Measurements from ENCODE around the gene CNTF. TPM values are rescaled to one million over a fixed set of nuclear protein-coding genes. Genes with fewer than 3 reads are reported as not detected.

Gene CNTF
- total RNA-seq, 2 experiments from 2014 or later: 1.3 to 1.6 TPM

- Mint-ChIP-seq H3K4me3 (no peak overlapping the region), H3K36me3 (peaks cover 16% of the 10 kb centered on the region), H3K4me1 (ENCODE audit: low read depth) (peaks cover 7% of the 10 kb centered on the region), H3K27ac (no peak overlapping the region), H3K27me3 (no peaks in the 10 kb centered on the region), H3K9me3 (no peaks in the 10 kb centered on the region)
- ChIA-PET POLR2A (no interaction called here), CTCF (interaction anchor here (0.8 to 6.0 kb wide), 15 partner anchors 9 to 161 kb away, joined by 3 to 81 read pairs (median 6); partner anchors contain the start of gene LPXN)
- intact Hi-C loops (cut with micrococcal nuclease): no loop called here
- no peak for DNase-seq
Measured at GRCh38 chr11:58628446-58628845, 6.0 kb downstream of the CNTF start.

- peak; percentile 24 for DNase-seq
- POLR2A ChIA-PET: interaction anchor here (1.6 kb wide), 1 partner anchor 52 kb away, joined by 4 read pairs; no protein-coding TSS in a partner anchor
Measured at GRCh38 chr11:58629857-58630256, 7.4 kb downstream of the CNTF start.

GRCh38 chr11:58631378-58631777 is 8.9 kb downstream of the CNTF start:
- ChIA-PET CTCF (interaction anchor here (6.0 kb wide), 1 partner anchor 64 kb away, joined by 81 read pairs; no protein-coding TSS in a partner anchor), POLR2A (no interaction called here)
- intact Hi-C loops (cut with micrococcal nuclease): no loop called here
- no peak overlapping the region for H3K27ac Mint-ChIP-seq
- DNase-seq: no peak
- H3K9me3 Mint-ChIP-seq: no peaks in the 10 kb centered on the region
- no peak overlapping the region for H3K4me3 Mint-ChIP-seq
- H3K27me3 Mint-ChIP-seq: no peaks in the 10 kb centered on the region
- H3K36me3 Mint-ChIP-seq: peaks cover 3% of the 10 kb centered on the region
- peaks cover 7% of the 10 kb centered on the region for H3K4me1 Mint-ChIP-seq (ENCODE audit: low read depth)

More at GRCh38 chr11:58629857-58630256, 7.4 kb downstream of the CNTF start:
- H3K4me3 Mint-ChIP-seq: no peak overlapping the region
- intact Hi-C loops (cut with micrococcal nuclease): loop anchor here (1.0 kb wide), 1 partner anchor 53 kb away; no protein-coding TSS in a partner anchor
- peaks cover 7% of the 10 kb centered on the region for H3K4me1 Mint-ChIP-seq (ENCODE audit: low read depth)
- H3K27ac Mint-ChIP-seq: no peak overlapping the region
- no peaks in the 10 kb centered on the region for H3K9me3 Mint-ChIP-seq
- no peaks in the 10 kb centered on the region for H3K27me3 Mint-ChIP-seq
- peaks cover 6% of the 10 kb centered on the region for H3K36me3 Mint-ChIP-seq
- CTCF ChIA-PET: interaction anchor here (0.6 to 6.0 kb wide), 26 partner anchors 8 to 529 kb away, joined by 3 to 81 read pairs (median 4); partner anchors contain the start of gene LPXN

- no peak for DNase-seq
- Mint-ChIP-seq H3K9me3 (no peaks in the 10 kb centered on the region), H3K4me3 (no peak overlapping the region), H3K4me1 (ENCODE audit: low read depth) (peaks cover 5% of the 10 kb centered on the region), H3K36me3 (no peaks in the 10 kb centered on the region), H3K27me3 (no peaks in the 10 kb centered on the region), H3K27ac (no peak overlapping the region)
- intact Hi-C loops (cut with micrococcal nuclease): no loop called here
- POLR2A ChIA-PET: no interaction called here
- CTCF ChIA-PET: interaction anchor here (1.1 to 1.3 kb wide), 2 partner anchors 14 to 65 kb away, joined by 3 to 6 read pairs; no protein-coding TSS in a partner anchor
Measured at GRCh38 chr11:58632510-58632909, 10.0 kb downstream of the CNTF start.

- intact Hi-C loops (cut with micrococcal nuclease): no loop called here
- Mint-ChIP-seq H3K27ac (no peak overlapping the region), H3K4me3 (no peak overlapping the region), H3K27me3 (no peaks in the 10 kb centered on the region), H3K9me3 (no peaks in the 10 kb centered on the region), H3K36me3 (no peaks in the 10 kb centered on the region), H3K4me1 (ENCODE audit: low read depth) (peaks cover 18% of the 10 kb centered on the region)
- ChIA-PET POLR2A (no interaction called here), CTCF (interaction anchor here (0.6 to 1.7 kb wide), 4 partner anchors 9 to 499 kb away, joined by 3 to 4 read pairs (median 3); no protein-coding TSS in a partner anchor)
- no peak for DNase-seq
Measured at GRCh38 chr11:58636587-58636986, 14.1 kb downstream of the CNTF start.

- Mint-ChIP-seq H3K27me3 (no peaks in the 10 kb centered on the region), H3K4me3 (no peak overlapping the region), H3K9me3 (no peaks in the 10 kb centered on the region), H3K27ac (no peak overlapping the region), H3K4me1 (ENCODE audit: low read depth) (peaks cover 18% of the 10 kb centered on the region), H3K36me3 (no peaks in the 10 kb centered on the region)
- no peak for DNase-seq
- POLR2A ChIA-PET: no interaction called here
- CTCF ChIA-PET: interaction anchor here (1.0 to 1.7 kb wide), 4 partner anchors 8 to 498 kb away, joined by 3 to 4 read pairs (median 3); no protein-coding TSS in a partner anchor
- intact Hi-C loops (cut with micrococcal nuclease): no loop called here
Measured at GRCh38 chr11:58637371-58637770, 14.9 kb downstream of the CNTF start.

- no peak overlapping the region for H3K27ac Mint-ChIP-seq
- CTCF ChIA-PET: interaction anchor here (1.2 to 1.8 kb wide), 3 partner anchors 9 to 16 kb away, joined by 4 to 8 read pairs (median 6); no protein-coding TSS in a partner anchor
- no peaks in the 10 kb centered on the region for H3K36me3 Mint-ChIP-seq
- DNase-seq: no peak
- H3K4me3 Mint-ChIP-seq: no peak overlapping the region
- intact Hi-C loops (cut with micrococcal nuclease): no loop called here
- H3K27me3 Mint-ChIP-seq: no peaks in the 10 kb centered on the region
- H3K4me1 Mint-ChIP-seq (ENCODE audit: low read depth): peaks cover 18% of the 10 kb centered on the region
- H3K9me3 Mint-ChIP-seq: no peaks in the 10 kb centered on the region
- POLR2A ChIA-PET: no interaction called here
Measured at GRCh38 chr11:58639103-58639502, 16.6 kb downstream of the CNTF start.

- intact Hi-C loops (cut with micrococcal nuclease): no loop called here
- Mint-ChIP-seq H3K4me3 (no peak overlapping the region), H3K27ac (no peak overlapping the region), H3K4me1 (ENCODE audit: low read depth) (peaks cover 18% of the 10 kb centered on the region), H3K27me3 (no peaks in the 10 kb centered on the region), H3K36me3 (no peaks in the 10 kb centered on the region), H3K9me3 (no peaks in the 10 kb centered on the region)
- ChIA-PET POLR2A (no interaction called here), CTCF (interaction anchor here (1.2 to 1.8 kb wide), 3 partner anchors 10 to 15 kb away, joined by 4 to 8 read pairs (median 6); no protein-coding TSS in a partner anchor)
- DNase-seq: no peak
Measured at GRCh38 chr11:58639669-58640068, 17.2 kb downstream of the CNTF start.

GRCh38 chr11:58640386-58641023 is 18.0 kb downstream of the CNTF start:
- no peak overlapping the region for H3K4me3 Mint-ChIP-seq
- no peak for DNase-seq
- H3K27me3 Mint-ChIP-seq: no peaks in the 10 kb centered on the region
- intact Hi-C loops (cut with micrococcal nuclease): no loop called here
- no peak overlapping the region for H3K27ac Mint-ChIP-seq
- POLR2A ChIA-PET: no interaction called here
- no peaks in the 10 kb centered on the region for H3K36me3 Mint-ChIP-seq
- H3K4me1 Mint-ChIP-seq (ENCODE audit: low read depth): peaks cover 18% of the 10 kb centered on the region
- peaks cover 1% of the 10 kb centered on the region for H3K9me3 Mint-ChIP-seq
- CTCF ChIA-PET: interaction anchor here (0.8 to 1.8 kb wide), 5 partner anchors 10 to 72 kb away, joined by 3 to 8 read pairs (median 4); no protein-coding TSS in a partner anchor

GRCh38 chr11:58641341-58641740 is 18.9 kb downstream of the CNTF start:
- POLR2A ChIA-PET: no interaction called here
- Mint-ChIP-seq H3K27me3 (no peaks in the 10 kb centered on the region), H3K9me3 (peaks cover 10% of the 10 kb centered on the region), H3K4me1 (ENCODE audit: low read depth) (peaks cover 18% of the 10 kb centered on the region), H3K36me3 (peaks cover 2% of the 10 kb centered on the region), H3K4me3 (no peak overlapping the region), H3K27ac (no peak overlapping the region)
- no peak for DNase-seq
- intact Hi-C loops (cut with micrococcal nuclease): no loop called here
- CTCF ChIA-PET: interaction anchor here (0.8 to 1.4 kb wide), 3 partner anchors 11 to 73 kb away, joined by 3 to 4 read pairs (median 4); no protein-coding TSS in a partner anchor

GRCh38 chr11:58641803-58642581 is 19.5 kb downstream of the CNTF start:
- Mint-ChIP-seq H3K4me1 (ENCODE audit: low read depth) (peaks cover 18% of the 10 kb centered on the region), H3K27me3 (no peaks in the 10 kb centered on the region), H3K4me3 (no peak overlapping the region), H3K9me3 (peaks cover 14% of the 10 kb centered on the region), H3K36me3 (peaks cover 6% of the 10 kb centered on the region), H3K27ac (no peak overlapping the region)
- intact Hi-C loops (cut with micrococcal nuclease): no loop called here
- no peak for DNase-seq
- POLR2A ChIA-PET: no interaction called here
- CTCF ChIA-PET: interaction anchor here (1.4 to 2.6 kb wide), 2 partner anchors 12 to 74 kb away, joined by 4 to 7 read pairs; no protein-coding TSS in a partner anchor

GRCh38 chr11:58645854-58646253 is 23.4 kb downstream of the CNTF start:
- no peak overlapping the region for H3K4me3 Mint-ChIP-seq

More at GRCh38 chr11:58645854-58646253, 23.4 kb downstream of the CNTF start:
- no peak overlapping the region for H3K27ac Mint-ChIP-seq
- DNase-seq: no peak
- H3K36me3 Mint-ChIP-seq: peaks cover 6% of the 10 kb centered on the region
- ChIA-PET CTCF (interaction anchor here (1.0 to 2.4 kb wide), 3 partner anchors 9 to 29 kb away, joined by 3 to 6 read pairs (median 3); no protein-coding TSS in a partner anchor), POLR2A (no interaction called here)
- peaks cover 14% of the 10 kb centered on the region for H3K9me3 Mint-ChIP-seq
- no peaks in the 10 kb centered on the region for H3K27me3 Mint-ChIP-seq
- intact Hi-C loops (cut with micrococcal nuclease): no loop called here
- H3K4me1 Mint-ChIP-seq (ENCODE audit: low read depth): peaks cover 6% of the 10 kb centered on the region
